ENCODE results near the gene LDB2. TPM values are rescaled to one million over a fixed set of nuclear protein-coding genes. Genes with fewer than 3 reads are reported as not detected.

LDB2 gene
- total and polyA plus RNA-seq, 2 experiments from 2014 or later: 48.6 to 80.1 TPM

GRCh38 chr4:16693641-16694040, 204.8 kb downstream of the LDB2 start (continued):
- no peak for TF ChIP-seq REST (IDR thresholded peaks at IDR 0.05; ENCODE audit: unreplicated experiment)

- Histone ChIP-seq H4K20me1 (replicated peaks; ENCODE audit: insufficient read depth) (no peaks in the 10 kb centered on the region), H3K4me2 (peak overlapping the region; percentile 27), H3F3A (replicated peaks; ENCODE audit: low read depth) (no peaks in the 10 kb centered on the region), H3K27me3 (ENCODE audit: insufficient read depth) (no peaks in the 10 kb centered on the region), H3K4me1 (ENCODE audit: insufficient read depth) (peaks cover 45% of the 10 kb centered on the region), H3K4me3 (no peak overlapping the region), H2AFZ (no peak overlapping the region), H3K9me2 (ENCODE audit: insufficient read depth) (peaks cover 5% of the 10 kb centered on the region; the same call in 1 of the 2 replicates), H3K36me3 (ENCODE audit: insufficient read depth) (no peaks in the 10 kb centered on the region), H3K27ac (ENCODE audit: low read depth) (peak overlapping the region; percentile 43; the same call in 1 of the 2 replicates), H3K79me2 (replicated peaks; ENCODE audit: insufficient read depth) (no peaks in the 10 kb centered on the region)
- DNase-seq (ENCODE audit: low spot score) (no peak), ATAC-seq (no peak)
- peaks cover 65% of the 10 kb centered on the region for H3K4me1 Mint-ChIP-seq
- H3K36me3 Mint-ChIP-seq (ENCODE audit: low read depth): peaks cover 11% of the 10 kb centered on the region; the same call in 2 of the 3 replicates
- H3K4me3 Mint-ChIP-seq: no peak overlapping the region
- peaks cover 13% of the 10 kb centered on the region for H3K27me3 Mint-ChIP-seq (ENCODE audit: insufficient read depth, low read depth, poor library complexity)
- peak overlapping the region; percentile 39; the same call in 1 of the 2 replicates for H3K27ac Mint-ChIP-seq
- no peaks in the 10 kb centered on the region for H3K9me3 Mint-ChIP-seq
- TF ChIP-seq CREB1 (CRISPR knock-in tag; IDR thresholded peaks at IDR 0.05; ENCODE audit: low read depth) (no peak), EZH2phosphoT487 (IDR thresholded peaks at IDR 0.05; ENCODE audit: unreplicated experiment) (no peak), JUNB (IDR thresholded peaks at IDR 0.05; ENCODE audit: unreplicated experiment) (no peak), NANOG (IDR thresholded peaks at IDR 0.05; ENCODE audit: borderline replicate concordance) (no peak), ETS1 (IDR thresholded peaks at IDR 0.05) (no peak), ZNF331 (CRISPR knock-in tag; IDR thresholded peaks at IDR 0.05; ENCODE audit: low read depth) (no peak), ZNF114 (CRISPR knock-in tag; IDR thresholded peaks at IDR 0.05) (no peak), CTCF (conservative IDR thresholded peaks at IDR 0.05; ENCODE audit: low read depth in 2 of 2) (no peak), STAT1 (IDR thresholded peaks at IDR 0.05; ENCODE audit: unreplicated experiment) (no peak), REST (IDR thresholded peaks at IDR 0.05; ENCODE audit: unreplicated experiment) (no peak)
These were observed 205.4 kb downstream of the LDB2 start for GRCh38 chr4:16692961-16693506.
